Measurements from ENCODE around the gene GNG7.
"Not testable (repeated sequence)": the region's sequence is repeated elsewhere in the genome, so short reads cannot be mapped to it uniquely, and the experiment has no call there.

GNG7 gene

DNA sequence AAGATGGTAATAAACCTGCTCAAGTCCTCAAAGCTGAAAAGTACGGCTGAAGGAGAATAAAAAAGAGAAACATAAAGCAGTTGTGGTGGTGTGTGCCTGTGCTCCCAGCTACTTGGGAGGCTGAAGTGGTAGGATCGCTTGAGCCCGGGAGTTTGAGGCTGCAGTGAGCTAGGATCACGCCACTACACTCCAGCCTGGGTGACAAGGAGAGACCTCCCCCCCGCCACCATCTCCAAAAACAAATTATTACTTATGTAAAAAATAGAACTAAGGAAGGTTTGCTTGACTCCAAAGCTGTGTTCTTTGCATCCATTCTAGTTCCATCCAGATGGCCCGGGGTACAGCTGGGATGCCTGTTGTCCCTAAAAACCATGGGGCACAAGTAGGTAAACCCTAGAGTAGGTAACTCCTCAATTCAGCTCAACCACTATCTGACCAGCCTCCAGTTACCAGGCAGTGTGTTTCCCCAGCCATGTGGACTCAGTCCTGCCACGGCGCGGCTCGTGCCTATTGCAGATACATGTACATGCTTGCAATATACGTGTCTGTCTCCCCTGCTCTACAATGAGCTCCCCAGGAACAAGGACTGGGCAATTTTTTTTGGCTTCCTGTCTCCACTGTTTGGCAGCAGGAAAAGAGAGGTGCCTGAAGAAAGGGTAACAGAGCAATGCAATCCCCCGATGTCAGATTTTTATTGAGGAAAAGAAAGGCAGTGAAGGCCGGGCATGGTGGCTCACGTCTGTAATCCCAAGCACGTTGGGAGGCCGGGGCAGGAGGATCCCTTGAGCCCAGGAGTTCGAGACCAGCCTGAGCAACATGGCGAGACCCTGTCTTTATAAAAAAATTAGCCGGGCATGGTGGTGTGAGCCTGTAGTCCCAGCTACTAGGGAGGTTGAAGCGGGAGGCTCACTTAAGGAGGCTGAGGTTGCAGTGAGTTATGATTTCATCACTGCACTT is 101.3 kb downstream of the GNG7 start:
- DNase-seq (ENCODE audit: low read depth) = no peak

DNA sequence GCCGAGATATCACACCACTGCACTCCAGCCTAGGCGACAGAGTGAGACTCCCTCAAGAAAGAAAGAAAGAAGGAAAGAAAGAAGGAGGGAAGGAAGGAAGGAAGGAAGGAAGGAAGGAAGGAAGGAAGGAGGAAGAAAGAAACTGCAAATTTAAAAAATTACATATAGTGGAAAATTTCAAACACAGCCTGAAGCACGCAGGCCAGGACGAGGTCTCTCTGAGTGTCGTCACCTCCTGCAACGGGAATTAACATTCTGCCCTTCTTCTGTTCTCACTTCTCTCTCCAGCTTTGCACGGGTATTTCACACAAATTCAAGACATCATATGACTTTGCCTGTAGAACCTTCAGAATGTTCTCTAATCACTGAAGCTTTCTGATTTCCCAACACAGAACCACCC is 108.2 kb downstream of the GNG7 start:
- DNase-seq (ENCODE audit: low read depth) = no peak

DNA sequence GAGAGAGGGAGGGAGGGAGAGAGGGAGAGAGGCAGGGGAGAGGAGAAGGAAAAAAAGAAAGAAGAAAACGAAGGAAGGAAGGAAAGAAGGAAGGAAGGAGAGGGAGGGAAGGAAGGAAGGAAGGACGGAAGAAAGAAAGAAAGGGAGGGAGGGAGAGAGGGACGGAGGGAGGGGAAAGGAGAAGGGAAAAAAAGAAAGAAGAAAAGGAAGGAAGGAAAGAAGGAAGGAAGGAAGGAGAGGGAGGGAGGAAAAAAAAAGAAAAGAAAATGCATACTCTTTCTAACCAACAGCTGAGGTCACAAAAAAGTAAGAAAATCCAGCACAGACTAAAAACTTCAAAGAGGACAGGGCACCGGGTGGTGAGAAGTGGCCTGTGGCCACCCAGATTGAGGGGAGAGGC is 109.7 kb downstream of the GNG7 start:
- DNase-seq (ENCODE audit: low read depth) = no peak

DNA sequence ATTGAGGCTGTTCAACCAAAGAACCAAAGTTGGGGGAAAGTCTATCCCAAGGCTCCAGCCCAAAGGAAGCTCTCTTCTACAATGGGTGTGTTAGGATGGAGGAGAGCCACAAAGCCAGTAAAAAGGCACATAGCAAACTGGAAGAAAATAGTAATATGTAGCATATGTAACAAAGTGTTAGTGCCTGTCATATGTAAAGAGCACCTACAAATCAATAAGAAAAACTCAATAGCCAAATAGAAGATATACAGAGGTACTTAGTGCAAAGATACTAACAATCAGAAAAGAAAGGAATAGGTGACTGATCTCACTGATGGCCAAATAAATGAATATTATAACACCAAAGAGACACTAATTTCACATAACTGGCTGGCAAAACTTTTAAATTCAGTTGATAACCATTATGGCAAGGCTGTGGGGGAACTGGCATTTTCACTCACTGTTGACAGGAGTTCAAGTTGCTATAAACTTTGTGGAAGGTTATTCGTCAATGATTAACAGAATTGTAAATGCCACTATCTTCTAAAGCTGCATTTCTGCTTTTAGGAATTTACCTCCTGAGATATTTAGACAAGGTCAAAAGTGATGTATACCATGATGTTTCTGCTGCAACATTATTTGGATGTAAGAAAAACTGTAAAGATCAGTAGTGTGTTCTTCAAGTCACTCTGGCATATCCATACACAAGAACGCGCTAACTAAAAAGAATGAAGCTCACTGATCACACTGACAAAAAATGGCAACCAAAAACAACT is 110.8 kb downstream of the GNG7 start:
- DNase-seq (ENCODE audit: low read depth) = no peak

DNA sequence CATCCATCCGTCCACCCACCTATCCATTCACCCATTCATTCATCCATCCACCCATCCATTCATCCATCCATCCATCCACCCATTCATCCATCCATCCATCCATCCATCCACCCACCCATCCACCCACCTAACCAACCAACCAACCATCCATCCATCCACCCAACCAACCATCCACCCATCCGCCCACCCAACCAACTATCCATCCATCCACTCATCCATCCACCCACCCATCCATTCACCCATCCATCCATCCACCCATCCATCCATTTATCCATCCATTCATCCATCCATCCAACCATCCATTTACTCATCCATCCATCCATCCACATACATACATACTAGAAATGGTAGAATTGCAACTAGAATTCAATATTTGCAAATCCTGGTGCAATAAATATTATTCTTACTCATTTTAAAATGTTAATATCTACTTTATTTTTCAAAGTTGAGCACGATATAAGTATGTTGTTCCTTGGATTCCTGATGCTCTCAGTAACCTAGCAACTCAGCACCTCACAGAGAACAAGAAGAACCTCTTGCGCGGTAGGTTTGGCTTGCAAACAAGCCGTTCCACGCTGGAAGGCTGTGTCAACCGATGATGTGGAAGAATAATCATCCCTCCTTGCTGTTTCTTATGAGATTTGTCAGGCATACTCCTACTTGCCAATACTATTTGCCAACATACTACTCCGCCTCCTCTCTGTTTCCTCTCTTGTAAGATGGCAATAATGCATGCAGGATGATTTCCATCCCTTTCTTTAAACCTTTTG is 111.7 kb downstream of the GNG7 start:
- no peak for DNase-seq (ENCODE audit: low read depth)

DNA sequence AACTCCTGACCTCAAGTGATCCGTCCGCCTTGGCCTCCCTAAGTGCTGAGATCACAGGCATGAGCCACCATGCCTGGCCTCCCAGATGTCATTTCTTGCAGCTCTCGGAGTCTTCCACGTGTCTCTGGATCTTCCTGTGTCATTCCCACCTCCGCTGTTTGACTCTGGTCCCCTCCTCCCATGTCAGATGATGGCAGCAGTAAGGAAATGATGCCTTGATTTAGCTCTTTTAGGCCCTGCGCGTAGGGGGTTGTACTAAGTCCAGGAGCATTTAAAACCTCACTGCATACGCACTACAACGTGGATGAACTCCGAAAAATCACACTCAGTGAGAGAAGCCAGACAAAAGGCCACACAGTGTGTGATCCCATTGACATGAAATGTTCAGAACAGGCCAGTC is 113.1 kb downstream of the GNG7 start:
- no peak for DNase-seq (ENCODE audit: low read depth)

DNA sequence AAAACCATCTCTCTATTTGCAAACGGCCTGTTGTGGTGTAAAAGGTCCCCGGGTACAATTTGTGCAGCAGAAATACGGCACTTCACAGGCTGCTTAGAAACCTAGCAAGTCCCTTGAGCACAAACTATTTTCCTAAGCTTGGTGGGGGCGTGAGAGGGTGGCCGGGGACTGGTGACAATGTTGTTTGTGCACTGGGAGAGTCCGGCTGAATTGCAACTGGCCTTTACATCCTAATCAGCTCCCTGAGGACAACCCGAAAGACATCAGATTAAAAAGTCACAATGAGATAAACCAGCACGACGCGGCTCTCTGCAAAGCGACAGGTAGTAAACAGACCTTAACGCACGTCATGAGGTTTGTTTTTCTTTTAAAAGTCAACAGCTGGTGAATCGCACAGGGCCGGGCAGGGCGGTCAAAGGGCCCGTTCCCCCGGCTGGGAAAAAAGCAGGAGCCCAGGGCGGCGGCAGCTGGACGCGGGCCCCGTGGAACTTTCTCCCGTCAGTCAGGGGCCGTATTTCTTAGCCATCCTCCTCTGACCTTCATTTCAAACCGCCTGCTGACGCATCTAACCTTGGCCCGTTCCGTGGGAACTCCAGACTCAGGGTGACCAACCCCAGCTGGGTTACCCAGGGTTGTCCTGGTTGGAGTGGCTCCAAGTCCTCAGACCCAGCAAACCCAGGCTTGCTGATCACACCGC is 114.3 kb downstream of the GNG7 start:
- no peak for DNase-seq (ENCODE audit: low read depth)

DNA sequence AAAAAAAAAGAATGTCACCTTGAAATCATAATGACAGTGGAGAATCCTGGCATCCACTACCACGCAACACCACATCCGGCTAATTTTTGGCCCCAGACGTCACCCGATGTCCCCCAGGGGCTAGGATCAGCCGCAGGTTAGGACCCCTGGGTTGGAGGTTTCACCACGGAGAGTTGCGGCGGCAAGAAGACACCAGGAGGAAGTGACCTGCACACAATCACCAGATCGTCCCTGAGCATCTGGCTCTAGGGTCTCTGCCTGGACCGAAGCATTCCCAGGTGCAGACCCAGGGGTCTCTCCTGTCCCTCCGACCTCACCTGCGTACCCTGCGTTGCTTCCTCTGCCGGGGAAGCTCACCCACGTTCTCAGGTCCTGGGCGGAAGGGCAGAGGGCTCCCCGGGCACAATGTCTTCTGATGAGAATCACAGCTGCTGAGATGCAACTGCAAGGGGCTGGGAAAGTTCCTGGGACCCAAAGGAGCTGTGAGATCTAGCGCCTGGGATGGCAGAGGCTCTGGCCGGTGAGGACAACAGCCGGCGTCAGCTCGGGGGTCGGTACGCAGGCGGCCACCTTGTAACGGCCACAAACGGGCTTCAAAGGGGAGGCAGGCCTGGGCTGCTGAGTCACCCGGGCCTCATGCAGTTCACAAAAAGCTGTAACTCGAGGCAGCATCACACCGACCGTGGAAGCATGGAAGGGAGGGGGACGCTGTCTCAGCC is 115.3 kb downstream of the GNG7 start:
- DNase-seq (ENCODE audit: low read depth) = no peak

DNA sequence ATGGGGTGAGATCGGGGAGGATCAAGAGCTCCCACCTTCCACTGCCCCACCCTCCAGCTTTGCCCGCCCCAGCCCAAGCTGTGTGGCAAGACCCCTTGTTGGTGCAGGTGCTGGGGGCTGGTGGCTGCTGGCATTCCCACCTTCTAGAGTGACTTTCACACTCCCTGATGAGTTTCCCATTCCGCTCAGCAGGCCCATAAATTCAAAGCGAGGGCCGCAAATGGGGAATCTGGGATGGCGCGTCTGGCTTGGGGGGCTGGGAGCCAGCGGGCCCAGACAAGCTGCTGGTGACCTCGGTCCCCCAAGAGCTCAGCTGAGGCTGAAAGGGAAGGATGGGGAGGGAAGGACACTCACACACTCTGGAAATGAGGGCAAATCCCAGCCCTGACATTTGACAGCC is 116.3 kb downstream of the GNG7 start:
- no peak for DNase-seq (ENCODE audit: low read depth)

DNA sequence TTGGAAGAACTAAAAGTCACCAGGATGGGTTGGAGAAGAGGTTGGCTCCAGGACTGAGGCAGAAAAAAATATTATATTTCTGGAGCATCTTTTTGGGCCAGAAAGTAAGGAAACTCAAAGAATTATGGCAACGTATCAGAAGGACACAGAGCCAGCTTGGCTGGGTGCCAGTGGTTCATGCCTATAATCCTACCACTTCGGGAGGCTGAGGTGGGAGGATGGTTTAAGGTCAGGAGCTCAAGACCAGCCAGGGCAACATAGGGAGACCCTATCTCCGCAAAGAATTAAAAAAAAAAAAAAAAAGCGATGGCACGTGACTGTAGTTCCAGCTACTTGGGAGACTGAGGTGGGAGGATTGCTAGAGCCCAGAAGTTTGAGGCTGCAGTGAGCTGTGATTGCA is 118.5 kb downstream of the GNG7 start:
- no peak for DNase-seq (ENCODE audit: low read depth)

DNA sequence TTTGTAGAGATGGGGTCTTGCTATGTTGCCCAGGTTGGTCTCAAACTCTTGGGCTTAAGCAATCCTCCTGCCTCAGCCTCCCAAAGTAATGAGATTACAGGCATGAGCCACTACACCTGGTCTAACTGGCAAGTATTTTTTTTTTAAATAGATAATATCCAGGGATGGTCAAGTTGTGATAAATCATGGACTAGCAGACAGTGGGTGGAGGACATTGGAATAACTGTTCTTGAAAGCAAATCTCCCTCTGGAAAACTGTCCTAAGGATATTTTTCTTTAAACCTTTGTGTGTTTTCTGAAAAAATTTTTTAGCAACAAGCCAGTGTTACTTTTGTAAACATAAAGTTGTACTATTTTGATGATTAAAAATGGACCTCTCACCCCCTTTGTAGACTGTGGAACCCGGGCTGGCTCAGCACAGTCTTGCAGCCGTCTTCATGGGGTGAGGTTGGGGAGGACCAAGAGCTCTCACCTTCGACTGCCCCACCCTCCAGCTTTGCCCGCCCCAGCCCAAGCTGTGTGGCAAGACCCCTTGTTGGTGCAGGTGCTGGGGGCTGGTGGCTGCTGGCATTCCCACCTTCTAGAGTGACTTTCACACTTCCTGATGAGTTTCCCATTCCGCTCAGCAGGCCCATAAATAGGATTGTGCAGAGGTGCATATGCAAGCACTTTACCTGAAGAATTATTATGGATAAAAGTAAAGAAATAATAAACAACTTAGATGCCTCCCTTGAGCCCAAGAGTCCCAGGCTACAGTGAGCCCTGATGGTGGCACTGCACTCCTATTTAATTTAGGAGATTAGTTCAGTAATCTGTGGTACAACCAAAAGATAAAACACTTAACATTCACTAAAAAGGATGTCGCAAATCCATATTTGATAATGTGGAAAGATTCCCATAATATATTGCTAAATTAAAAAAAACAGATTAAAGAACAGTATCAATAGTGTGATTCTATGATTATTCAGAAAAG is 119.2 kb downstream of the GNG7 start:
- DNase-seq (ENCODE audit: low read depth) = no peak

DNA sequence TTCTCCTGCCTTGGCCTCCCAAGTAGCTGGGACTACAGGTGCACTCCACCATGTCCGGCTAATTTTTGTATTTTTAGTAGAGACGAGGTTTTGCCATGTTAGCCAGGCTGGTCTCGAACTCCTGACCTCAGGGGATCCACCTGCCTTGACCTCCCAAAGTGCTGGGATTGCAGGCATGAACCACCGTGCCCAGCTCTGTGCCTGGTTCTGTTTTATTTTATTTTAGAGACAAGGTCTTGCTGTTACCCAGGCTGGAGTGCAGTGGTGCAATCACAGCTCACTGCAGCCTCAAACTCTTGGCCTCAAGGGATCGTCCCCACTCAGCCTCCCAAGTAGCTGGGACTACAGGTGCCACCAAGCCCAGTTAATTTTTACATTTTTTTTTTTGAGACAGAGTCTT is 122.1 kb downstream of the GNG7 start:
- not testable (repeated sequence) for DNase-seq (ENCODE audit: low read depth)

DNA sequence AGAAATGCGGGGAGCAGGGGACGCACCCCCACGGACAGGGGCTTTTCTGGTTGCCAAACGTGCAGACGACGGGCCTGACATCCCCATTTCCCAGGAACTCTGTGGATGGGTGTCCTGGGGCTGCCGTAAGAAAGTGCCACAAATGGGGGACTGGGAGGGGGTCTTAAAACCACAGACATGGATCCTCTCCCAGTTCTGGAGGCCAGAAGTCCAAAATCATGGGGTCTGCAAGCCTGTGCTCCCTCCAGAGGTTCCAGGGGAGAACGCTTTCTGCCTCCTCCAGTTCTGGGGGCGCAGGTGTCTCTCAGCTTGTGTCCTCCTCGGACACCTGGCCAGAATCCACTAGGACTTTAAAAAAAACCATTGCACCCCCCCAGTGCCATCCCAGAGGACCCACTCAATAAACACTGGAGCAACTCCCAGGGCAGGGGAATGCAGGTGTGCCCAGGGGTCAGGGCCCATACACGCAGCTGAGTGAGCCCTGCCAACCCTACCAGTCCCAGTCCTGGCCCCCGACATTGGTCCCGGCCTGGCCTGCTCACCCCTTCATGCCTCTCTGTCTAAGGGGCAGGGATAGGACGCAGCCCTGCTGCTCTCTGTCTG is 122.7 kb downstream of the GNG7 start:
- no peak for DNase-seq (ENCODE audit: low read depth)

DNA sequence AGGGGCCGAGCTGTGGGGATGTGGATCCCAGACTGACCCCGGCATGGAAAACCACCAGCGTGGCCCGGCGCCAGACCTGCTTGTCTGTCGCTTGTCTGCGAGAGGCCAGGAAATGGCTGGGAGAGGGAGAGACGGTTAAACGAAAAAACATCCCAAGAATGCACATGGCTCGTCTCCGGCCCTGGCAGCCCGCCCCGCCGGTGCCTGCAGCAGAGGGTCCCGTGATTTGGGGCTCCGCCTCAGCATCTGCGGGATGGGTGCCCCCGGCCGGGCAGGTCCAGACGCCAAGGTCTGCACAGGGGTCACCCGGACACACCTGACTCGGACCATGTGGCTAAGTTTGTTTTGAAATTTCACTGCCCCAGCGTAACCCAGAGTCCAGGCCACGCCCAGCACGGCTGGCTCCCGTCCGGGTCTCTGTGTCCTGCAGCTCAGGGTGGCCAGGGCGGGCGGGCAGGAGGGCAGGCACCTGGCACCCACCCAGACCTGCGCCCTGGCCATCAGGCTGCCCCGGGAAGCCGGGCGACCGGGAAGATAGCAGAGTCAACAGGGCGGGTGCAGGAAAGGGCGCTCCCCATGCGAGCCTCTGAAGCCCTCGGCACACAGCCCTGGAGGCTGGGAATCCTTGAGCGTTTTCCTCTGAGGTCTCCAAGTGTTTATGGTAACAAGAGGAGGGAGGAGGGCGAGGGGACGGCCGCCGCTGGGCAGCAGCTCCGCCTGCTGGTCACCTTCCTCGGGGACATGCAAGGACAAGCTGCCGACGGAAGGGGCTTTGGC is 123.4 kb downstream of the GNG7 start:
- DNase-seq (ENCODE audit: low read depth) = peak; percentile 30

DNA sequence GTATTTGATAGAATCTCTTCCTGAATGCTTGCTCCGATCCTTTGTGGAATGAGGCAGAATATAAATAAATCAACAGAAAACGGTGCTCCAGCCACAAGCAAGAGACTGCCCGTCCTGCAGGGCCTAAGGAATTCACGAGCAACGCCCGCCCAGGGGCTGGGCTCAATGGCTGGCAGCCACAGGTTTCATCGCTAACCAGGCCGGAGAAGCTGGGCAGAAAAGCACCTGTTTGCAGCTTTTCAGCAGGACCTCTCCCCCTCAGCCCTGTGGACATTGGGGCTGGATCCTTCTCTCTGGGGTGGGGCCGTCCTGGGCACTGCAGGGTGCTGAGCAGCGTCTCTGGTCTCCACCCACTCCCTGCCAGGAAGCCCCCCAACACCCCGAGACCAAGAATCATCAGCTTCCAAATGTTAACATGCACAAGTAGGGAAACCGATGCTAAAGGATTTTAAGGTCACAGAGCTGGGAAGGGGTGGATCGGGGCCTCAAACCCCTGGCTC is 124.1 kb downstream of the GNG7 start:
- no peak for DNase-seq (ENCODE audit: low read depth)

DNA sequence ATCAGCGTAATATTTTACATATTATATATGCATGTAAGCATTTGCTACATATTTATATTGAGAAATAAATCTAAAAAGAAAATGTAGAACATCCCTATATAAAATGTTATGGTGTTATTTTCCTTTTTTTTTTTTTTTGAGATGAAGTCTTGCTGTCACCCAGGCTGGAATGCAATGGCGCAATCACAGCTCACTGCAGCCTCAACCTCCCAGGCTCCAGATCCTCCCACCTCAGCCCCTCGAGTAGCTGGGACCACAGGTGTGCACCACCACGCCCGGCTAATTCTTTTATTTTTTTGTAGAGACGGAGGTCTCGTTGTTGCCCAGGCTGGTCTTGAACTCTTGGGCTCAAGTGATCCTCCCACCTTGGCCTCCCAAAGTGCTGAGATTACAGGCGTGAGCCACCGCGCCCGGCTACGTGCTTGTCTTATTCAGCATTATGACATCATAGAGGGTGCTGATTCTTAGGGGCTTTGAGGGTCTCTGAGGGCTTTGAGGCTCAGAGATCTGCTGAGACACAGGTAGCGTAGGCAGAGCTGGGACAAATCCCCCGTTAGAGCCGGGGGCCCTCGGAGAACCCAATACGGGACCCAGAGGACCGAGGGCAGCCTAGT is 124.7 kb downstream of the GNG7 start:
- DNase-seq (ENCODE audit: low read depth) = no peak

DNA sequence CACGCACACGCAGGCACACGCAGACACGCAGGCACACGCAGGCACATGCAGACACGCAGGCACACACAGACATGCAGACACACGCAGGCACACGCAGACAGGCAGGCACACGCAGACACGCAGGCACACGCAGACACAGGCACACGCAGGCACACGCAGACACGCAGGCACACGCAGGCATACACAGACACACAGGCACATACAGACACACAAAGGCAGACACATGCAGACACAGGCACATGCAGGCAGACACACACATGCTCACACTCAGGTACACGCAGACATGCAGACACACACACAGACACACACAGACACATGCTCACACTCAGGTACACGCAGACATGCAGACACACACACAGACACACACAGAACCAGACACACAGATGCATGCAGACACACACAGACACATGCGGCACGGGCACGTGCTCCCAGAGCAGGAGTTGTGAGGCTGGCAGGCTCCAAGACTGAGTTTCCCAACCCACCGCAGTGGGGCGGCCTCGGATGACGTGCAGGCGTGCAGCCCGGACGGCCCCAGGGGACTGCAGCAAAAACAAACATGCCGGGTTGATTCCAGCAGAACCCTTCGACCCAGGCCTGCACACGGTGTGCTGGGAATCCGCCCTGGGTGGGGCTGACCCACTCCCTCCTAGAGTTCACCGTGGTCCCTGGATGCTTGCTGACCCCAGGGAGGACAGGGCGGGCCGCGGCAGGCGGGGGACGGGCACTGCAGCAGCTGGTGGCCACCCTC is 126.6 kb downstream of the GNG7 start:
- DNase-seq (ENCODE audit: low read depth) = no peak

All from activated T-cell treated with anti-CD3 and anti-CD28 coated beads for 24 hours (primary cell).